ENCODE results near the gene TACC2. TPM values are rescaled to one million over a fixed set of nuclear protein-coding genes. Genes with fewer than 3 reads are reported as not detected.

The TACC2 gene
- total RNA-seq, 2 donors from 2014 or later: 247 to 286 TPM

- H3K9me3 ChIP-seq: no peaks in the 10 kb centered on the region
- TF ChIP-seq CTCF (IDR thresholded peaks at IDR 0.05): no peak
- no peak overlapping the region for H3K27ac ChIP-seq
- no peaks in the 10 kb centered on the region for H3K27me3 ChIP-seq
- no peak overlapping the region for H3K4me3 ChIP-seq
- no peaks in the 10 kb centered on the region for H3K36me3 ChIP-seq
- H3K4me1 ChIP-seq: peaks cover 0 to 5% of the 10 kb centered on the region in 2 donors
- peak; percentile 44 for DNase-seq (ENCODE audit: low spot score)
These were observed 307.6 kb downstream of the TACC2 start for GRCh38 chr10:122296363-122297120.

- Histone ChIP-seq H3K36me3 (no peaks in the 10 kb centered on the region), H3K27ac (no peak overlapping the region), H3K9me3 (no peaks in the 10 kb centered on the region), H3K4me3 (no peak overlapping the region), H3K27me3 (no peaks in the 10 kb centered on the region), H3K4me1 (peaks cover 0 to 5% of the 10 kb centered on the region in 2 donors)
- no peak for TF ChIP-seq CTCF (IDR thresholded peaks at IDR 0.05)
- DNase-seq (ENCODE audit: low spot score): peak; percentile 23
These were observed 308.6 kb downstream of the TACC2 start for GRCh38 chr10:122297583-122297982.

- no peak overlapping the region for H3K27ac ChIP-seq
- peaks cover 0 to 5% of the 10 kb centered on the region in 2 donors for H3K4me1 ChIP-seq
- H3K36me3 ChIP-seq: no peaks in the 10 kb centered on the region
- no peaks in the 10 kb centered on the region for H3K27me3 ChIP-seq
- no peak overlapping the region for H3K4me3 ChIP-seq
- TF ChIP-seq CTCF (IDR thresholded peaks at IDR 0.05): no peak
- H3K9me3 ChIP-seq: no peaks in the 10 kb centered on the region
- DNase-seq (ENCODE audit: low spot score): peak; percentile 32
These were observed 309.2 kb downstream of the TACC2 start for GRCh38 chr10:122298206-122298597.

- peak overlapping the region in 1 of 2 donors; percentile 22 for H3K4me3 ChIP-seq
- DNase-seq (ENCODE audit: low spot score): peak; percentile 75
These were observed 309.8 kb downstream of the TACC2 start for GRCh38 chr10:122298598-122299301.

GRCh38 chr10:122299423-122300075, 310.6 kb downstream of the TACC2 start:
- H3K4me1 ChIP-seq: peaks cover 0 to 5% of the 10 kb centered on the region in 2 donors
- H3K4me3 ChIP-seq: no peak overlapping the region
- H3K36me3 ChIP-seq: no peaks in the 10 kb centered on the region
- H3K27me3 ChIP-seq: no peaks in the 10 kb centered on the region
- no peak overlapping the region for H3K27ac ChIP-seq
- TF ChIP-seq CTCF (IDR thresholded peaks at IDR 0.05): no peak
- H3K9me3 ChIP-seq: no peaks in the 10 kb centered on the region
- DNase-seq (ENCODE audit: low spot score): peak; percentile 55

More at GRCh38 chr10:122298598-122299301, 309.8 kb downstream of the TACC2 start:
- peak; percentile 83 to 95 for TF ChIP-seq CTCF (IDR thresholded peaks at IDR 0.05)
- H3K9me3 ChIP-seq: no peaks in the 10 kb centered on the region
- H3K4me1 ChIP-seq: peaks cover 0 to 5% of the 10 kb centered on the region in 2 donors
- no peaks in the 10 kb centered on the region for H3K36me3 ChIP-seq
- no peaks in the 10 kb centered on the region for H3K27me3 ChIP-seq
- H3K27ac ChIP-seq: no peak overlapping the region
